ENCODE data around the gene IL1RAPL1.
A peak's percentile ranks its signal among the peaks of the same experiment; 100 is the strongest.

IL1RAPL1 gene

GRCh38 chrX:29455702-29456101 lies 868.5 kb downstream of the IL1RAPL1 start:
- no peak for DNase-seq

- DNase-seq = no peak
These were observed 873.8 kb downstream of the IL1RAPL1 start for GRCh38 chrX:29461039-29461438.

- no peak for DNase-seq
These were observed 879.2 kb downstream of the IL1RAPL1 start for GRCh38 chrX:29466456-29466855.

- no peak for DNase-seq
These were observed 881.8 kb downstream of the IL1RAPL1 start for GRCh38 chrX:29468911-29469494.

- DNase-seq = no peak
These were observed 882.8 kb downstream of the IL1RAPL1 start for GRCh38 chrX:29470030-29470429.

- no peak for DNase-seq
These were observed 884.6 kb downstream of the IL1RAPL1 start for GRCh38 chrX:29471829-29472228.

GRCh38 chrX:29477878-29478277 lies 890.6 kb downstream of the IL1RAPL1 start:
- DNase-seq = no peak

GRCh38 chrX:29478336-29479069 lies 891.3 kb downstream of the IL1RAPL1 start:
- DNase-seq = peak; percentile 32

GRCh38 chrX:29487214-29487613 lies 900.0 kb downstream of the IL1RAPL1 start:
- DNase-seq = no peak

GRCh38 chrX:29487714-29488113 lies 900.5 kb downstream of the IL1RAPL1 start:
- no peak for DNase-seq

GRCh38 chrX:29488919-29489318 lies 901.7 kb downstream of the IL1RAPL1 start:
- DNase-seq = no peak

GRCh38 chrX:29490606-29491005 lies 903.4 kb downstream of the IL1RAPL1 start:
- no peak for DNase-seq

GRCh38 chrX:29491659-29492058 lies 904.4 kb downstream of the IL1RAPL1 start:
- no peak for DNase-seq

GRCh38 chrX:29496636-29497180 lies 909.5 kb downstream of the IL1RAPL1 start:
- no peak for DNase-seq

GRCh38 chrX:29506729-29507128 lies 919.5 kb downstream of the IL1RAPL1 start:
- no peak for DNase-seq

GRCh38 chrX:29518100-29518499 lies 930.9 kb downstream of the IL1RAPL1 start:
- no peak for DNase-seq

GRCh38 chrX:29528281-29528680 lies 941.0 kb downstream of the IL1RAPL1 start:
- DNase-seq = no peak

GRCh38 chrX:29530501-29530900 lies 943.3 kb downstream of the IL1RAPL1 start:
- DNase-seq = no peak

GRCh38 chrX:29531336-29531735 lies 944.1 kb downstream of the IL1RAPL1 start:
- DNase-seq = no peak

GRCh38 chrX:29535212-29536162 lies 948.2 kb downstream of the IL1RAPL1 start:
- DNase-seq = no peak

GRCh38 chrX:29541038-29541437 lies 953.8 kb downstream of the IL1RAPL1 start:
- no peak for DNase-seq

- DNase-seq = no peak
These were observed 954.9 kb downstream of the IL1RAPL1 start for GRCh38 chrX:29542152-29542551.

- no peak for DNase-seq
These were observed 958.6 kb downstream of the IL1RAPL1 start for GRCh38 chrX:29545878-29546277.
